ENCODE measurements around the gene PRSS38.

The PRSS38 gene

GRCh38 chr1:227779685-227780084 lies 35.8 kb upstream of the PRSS38 start:
- no peak for DNase-seq

GRCh38 chr1:227780101-227781044 lies 35.1 kb upstream of the PRSS38 start:
- DNase-seq: no peak

- DNase-seq: no peak
Measured at GRCh38 chr1:227781314-227781930, 34.1 kb upstream of the PRSS38 start.

- no peak for DNase-seq
Measured at GRCh38 chr1:227782226-227782625, 33.2 kb upstream of the PRSS38 start.

- no peak for DNase-seq
Measured at GRCh38 chr1:227785094-227785804, 30.2 kb upstream of the PRSS38 start.

GRCh38 chr1:227785805-227786671 lies 29.4 kb upstream of the PRSS38 start:
- no peak for DNase-seq

- DNase-seq: no peak
Measured at GRCh38 chr1:227786673-227787512, 28.6 kb upstream of the PRSS38 start.

- peak; percentile 91 for DNase-seq
Measured at GRCh38 chr1:227787513-227788270, 27.8 kb upstream of the PRSS38 start.

GRCh38 chr1:227788271-227789083 lies 27.0 kb upstream of the PRSS38 start:
- DNase-seq: no peak

- no peak for DNase-seq
Measured at GRCh38 chr1:227789084-227790033, 26.1 kb upstream of the PRSS38 start.

GRCh38 chr1:227790034-227790400 lies 25.5 kb upstream of the PRSS38 start:
- no peak for DNase-seq

- DNase-seq: no peak
Measured at GRCh38 chr1:227790868-227791267, 24.6 kb upstream of the PRSS38 start.

- no peak for DNase-seq
Measured at GRCh38 chr1:227791425-227792143, 23.9 kb upstream of the PRSS38 start.

GRCh38 chr1:227792216-227793078 lies 23.0 kb upstream of the PRSS38 start:
- no peak for DNase-seq

GRCh38 chr1:227793079-227793947 lies 22.2 kb upstream of the PRSS38 start:
- no peak for DNase-seq

Data from activated T-cell treated with anti-CD3 and anti-CD28 coated beads for 4 hours (primary cell).